Kasumi-1 (cell line): ENCODE results near the gene TMPRSS9.
"Not testable (repeated sequence)": the region's sequence is repeated elsewhere in the genome, so short reads cannot be mapped to it uniquely, and the experiment has no call there.

Experiments
- DNase-seq, 2 experiments: peaks; one replicate each; lab custom pipeline; 2025; lab: John Stamatoyannopoulos, UW

TMPRSS9 gene

GRCh38 chr19:2362046-2362969 lies 2.2 kb downstream of the TMPRSS9 start:
- no peak for DNase-seq

- no peak for DNase-seq
These were observed 2.9 kb downstream of the TMPRSS9 start for GRCh38 chr19:2362970-2363300.

GRCh38 chr19:2363419-2363818 lies 3.4 kb downstream of the TMPRSS9 start:
- DNase-seq = no peak

- no peak for DNase-seq
These were observed 5.3 kb downstream of the TMPRSS9 start for GRCh38 chr19:2365201-2365970.

GRCh38 chr19:2371656-2372055 lies 11.6 kb downstream of the TMPRSS9 start:
- DNase-seq = no peak

DNA sequence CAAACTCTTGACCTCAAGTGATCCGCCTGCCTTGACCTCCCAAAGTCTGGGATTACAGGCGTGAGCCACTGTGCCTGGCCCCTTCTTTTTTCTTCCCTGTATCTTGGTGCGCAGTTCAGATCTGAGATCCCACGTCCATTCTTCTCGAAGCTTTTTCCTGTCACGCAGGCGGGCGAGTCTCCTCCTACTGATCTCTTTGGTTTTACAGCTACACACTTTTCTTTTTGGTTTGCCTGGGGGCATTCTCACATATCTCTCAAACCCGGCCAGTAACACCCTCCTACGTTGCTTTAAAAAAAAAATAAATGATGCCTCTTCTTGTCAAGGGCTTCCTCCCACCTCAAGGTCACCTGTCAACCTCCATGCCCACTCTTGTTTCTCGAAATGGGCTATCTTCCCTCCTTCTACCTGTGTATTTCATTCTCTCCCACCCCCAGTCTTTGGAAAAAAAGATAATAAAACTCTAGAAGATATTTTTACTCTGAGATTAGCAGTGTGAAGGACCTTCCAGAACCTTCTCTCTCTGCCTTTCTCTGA lies 12.1 kb downstream of the TMPRSS9 start:
- no peak for DNase-seq

DNA sequence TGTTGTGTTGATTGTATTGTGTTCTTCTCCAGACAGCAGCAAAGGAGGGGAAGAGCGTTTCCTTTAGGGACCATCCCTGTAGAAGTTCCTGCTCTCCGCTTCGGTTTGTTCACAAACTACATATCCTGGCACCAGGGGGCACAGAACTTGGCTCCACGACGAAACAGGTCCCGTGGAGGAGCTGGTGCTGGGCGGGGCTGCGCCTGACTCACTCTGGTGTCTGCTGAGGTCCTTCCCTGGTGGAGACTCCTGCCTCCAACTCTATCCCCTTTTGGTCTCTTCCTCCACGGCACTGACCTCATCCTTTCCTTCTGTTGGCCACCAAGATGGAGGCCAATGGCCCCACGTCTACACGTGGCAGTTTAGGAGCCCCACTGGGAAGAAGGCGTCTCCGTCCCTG lies 14.7 kb downstream of the TMPRSS9 start:
- no peak for DNase-seq

GRCh38 chr19:2375353-2376121 lies 15.5 kb downstream of the TMPRSS9 start:
- DNase-seq = no peak

DNA sequence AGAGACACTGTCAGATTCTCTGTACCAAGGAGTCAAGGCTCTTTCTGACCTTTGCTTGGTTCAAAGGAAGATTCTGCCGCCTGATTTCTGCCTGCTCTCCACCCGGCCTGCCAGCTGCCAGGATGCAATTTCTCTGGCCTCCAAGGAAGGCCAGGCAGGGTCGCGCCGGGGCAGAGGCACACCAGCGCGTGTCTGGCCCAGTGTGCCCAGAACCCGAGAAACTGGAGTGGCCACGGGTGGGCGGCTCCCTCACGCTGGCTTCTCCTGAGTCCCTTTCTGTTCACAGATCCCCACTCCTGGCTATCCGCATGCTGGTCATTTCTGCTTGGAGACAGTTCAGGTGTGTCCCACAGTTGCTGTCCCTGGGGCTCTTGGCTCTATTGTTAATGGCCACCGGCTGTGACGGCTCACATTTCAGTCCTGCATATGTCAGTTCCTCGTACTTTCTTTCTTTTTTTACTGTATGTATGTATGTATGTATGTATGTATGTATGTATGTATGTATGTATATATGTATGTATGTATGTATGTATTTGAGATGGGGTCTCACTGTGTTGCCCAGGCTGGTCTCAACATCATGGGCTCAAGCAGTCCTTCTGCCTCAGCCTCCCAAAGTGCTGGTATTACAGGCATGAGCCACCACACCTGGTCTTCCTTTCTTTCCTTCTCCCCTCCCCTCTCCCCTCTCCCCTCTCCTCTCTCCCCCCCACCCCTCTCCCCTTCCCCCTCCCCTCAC lies 16.9 kb downstream of the TMPRSS9 start:
- no peak for DNase-seq

DNA sequence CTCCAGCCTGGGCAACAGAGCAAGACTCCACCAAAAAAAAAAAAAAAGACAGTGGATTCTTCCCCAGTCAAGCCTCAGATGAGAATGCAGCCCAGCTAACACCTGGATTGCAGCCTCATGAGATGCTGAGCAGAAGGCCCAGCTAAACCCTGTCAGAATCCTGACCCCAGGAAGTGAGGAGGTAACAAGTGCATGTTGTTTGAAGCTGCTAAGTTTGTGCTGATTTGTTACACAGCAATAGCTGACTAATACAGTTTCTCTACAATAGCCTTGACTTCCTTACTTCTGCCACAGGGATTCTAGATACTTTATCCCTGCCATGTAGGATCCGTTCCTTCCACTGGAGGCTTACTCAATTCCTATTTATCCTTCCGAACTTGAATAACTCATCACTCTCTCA lies 20.5 kb downstream of the TMPRSS9 start:
- no peak for DNase-seq

GRCh38 chr19:2381148-2381820 lies 21.2 kb downstream of the TMPRSS9 start:
- no peak for DNase-seq

DNA sequence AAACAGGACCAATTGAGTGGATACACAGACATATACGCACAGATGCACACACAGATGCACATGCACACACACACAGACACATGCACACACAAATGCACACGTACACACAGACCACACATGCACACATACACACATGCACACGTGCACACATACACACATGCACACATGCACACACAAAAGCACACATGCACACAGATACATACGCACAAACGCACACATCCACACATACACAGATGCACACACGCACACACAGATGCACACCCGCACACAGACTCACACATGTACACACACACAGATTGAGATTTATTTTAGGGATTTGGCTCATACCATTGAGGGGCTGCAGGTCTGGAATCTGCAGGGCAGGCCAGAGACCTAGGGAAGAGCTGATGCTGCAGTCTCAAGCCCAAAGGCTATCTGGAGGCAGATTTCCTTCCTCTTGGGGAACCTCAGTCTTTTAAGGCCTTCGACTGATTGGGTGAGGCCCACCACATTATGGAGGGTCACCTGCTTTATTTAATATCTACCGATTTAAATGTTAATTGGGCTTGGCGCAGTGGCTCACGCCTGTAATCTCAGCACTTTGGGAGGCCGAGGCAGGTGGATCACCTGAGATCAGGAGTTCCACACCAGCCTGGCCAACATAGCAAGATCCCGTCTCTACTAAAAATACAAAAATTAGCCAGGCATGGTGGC lies 22.6 kb downstream of the TMPRSS9 start:
- DNase-seq = no peak

DNA sequence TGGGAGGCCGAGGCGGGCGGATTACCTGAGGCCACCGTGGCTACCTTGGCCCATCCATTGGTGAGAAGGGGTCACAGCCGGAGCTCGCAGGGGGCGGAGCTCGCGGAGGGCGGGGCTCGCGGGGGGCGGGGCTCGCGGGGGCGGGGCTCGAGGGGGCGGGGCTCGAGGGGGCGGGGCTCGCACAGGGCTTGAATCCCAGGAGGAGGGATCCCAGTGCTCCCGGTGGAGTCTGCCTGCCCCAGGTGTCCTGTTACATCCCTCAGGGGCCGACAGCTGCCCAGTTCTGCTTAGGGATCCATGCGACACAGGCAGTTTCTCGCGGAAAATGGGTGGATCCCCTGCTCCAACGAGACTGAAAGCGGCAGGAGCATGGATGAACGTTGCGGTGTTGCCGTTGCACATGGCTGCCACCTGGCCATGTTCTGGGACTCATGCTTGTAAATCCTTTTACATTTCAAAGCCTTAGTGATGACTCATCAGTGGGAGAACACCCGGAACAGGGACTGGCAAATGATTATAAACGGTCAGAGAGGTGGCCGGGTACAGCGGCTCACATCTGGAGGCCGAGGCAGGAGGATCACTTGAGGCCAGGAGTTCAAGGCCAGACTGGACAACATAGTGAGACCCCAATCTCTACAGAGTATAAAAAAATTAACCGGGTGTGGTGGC lies 25.1 kb downstream of the TMPRSS9 start:
- DNase-seq = peak; percentile 24

DNA sequence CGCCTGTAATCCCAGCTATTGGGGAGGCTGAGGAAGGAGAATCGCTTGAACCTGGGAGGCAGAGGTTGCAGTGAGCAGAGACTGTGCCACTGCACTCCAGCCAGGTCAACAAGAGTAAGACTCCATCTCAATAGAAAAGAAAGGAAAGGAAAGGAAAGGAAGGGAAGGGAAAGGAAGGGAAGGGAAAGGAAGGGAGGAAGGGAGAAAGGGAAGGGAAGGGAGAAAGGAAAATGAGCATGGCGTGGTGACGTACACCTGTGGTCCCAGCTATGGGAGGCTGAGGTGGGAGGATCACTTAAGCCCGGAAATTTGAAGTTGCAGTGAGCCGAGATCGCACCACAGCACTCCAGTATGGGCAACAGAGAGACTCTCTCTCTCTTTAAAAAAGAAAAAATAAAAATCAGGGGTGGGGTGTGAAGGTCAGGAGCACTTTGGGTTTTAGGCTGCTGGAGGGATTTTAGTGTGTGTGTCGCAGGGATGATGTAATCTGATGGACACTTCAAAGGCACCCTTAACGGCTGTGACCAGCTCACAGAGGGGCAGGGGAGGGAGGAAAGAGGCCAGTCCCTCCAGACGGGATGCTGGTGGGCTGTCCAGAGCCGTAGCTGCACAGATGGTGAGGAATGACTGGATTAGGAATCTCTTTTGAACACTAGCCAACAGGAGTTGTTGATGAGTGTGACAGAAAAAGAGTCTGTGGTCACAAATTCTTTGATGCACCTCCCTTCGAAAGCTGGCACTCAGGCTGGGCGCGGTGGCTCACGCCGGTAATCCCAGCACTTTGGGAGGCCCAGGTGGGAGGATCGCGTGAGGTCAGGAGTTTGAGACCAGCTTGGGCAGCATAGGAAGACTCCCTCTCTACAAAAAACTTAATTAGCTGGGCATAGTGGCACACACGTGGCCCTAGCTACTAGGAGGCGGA lies 27.6 kb downstream of the TMPRSS9 start:
- no peak for DNase-seq

DNA sequence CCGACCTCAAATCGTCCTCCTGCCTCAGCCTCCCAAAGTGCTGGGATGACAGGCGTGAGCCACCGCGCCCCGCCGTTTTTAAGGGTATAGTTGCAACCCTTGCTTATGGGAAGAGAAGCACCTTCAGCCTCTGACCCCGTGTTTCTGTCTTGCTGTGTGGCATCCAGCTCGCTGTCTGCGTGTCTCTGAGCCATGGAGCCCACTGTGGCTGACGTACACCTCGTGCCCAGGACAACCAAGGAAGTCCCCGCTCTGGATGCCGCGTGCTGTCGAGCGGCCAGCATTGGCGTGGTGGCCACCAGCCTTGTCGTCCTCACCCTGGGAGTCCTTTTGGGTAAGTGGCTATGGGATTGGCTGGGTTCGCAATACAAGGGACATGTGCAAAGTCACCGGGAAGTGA lies 29.5 kb downstream of the TMPRSS9 start:
- DNase-seq = no peak

DNA sequence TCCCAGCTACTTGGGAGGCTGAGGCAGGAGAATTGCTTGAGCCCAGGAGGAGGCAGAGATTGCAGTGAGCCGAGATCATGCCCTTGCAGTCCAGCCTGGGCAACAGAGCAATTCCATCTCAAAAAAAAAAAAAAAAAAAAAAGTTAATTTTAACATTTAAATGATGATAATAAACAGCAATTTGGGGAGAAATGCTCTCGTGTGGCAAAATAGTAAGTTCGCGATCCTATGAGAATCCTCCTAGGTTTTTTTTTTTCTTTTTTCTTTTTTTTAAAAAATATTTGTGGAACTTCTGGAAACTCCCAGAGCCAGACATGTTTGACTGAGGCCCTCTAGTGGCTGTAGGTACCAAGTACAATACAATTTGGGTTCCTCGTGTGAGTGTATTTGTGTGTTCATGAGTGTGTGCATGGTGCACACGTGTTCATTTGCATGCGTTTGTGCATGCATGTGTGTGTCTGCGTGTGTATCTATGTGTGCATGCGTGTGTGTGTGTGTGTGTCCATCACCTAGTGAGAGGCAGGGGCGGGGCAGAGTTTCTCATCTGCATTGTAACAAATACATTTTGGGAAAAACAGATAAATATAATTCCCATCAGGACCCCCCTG lies 31.2 kb downstream of the TMPRSS9 start:
- peak; percentile 73 to 76 for DNase-seq

DNA sequence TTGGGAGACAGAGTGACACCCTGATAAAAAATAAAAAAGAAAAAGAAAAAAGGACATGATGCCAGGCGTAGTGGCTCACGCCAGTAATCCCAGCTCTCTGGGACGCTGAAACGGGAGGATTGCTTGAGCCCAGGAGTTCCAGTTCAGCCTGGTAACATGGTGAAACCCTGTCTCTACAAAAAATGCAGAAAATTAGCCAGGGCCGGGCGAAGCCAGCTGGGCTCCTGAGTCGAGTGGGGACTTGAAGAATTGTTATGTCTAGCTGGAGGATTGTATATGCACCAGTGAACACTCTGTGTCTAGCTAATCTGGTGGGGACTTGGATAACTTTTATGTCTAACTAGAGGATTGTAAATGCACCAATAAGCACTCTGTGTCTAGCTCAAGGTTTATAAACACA lies 32.3 kb downstream of the TMPRSS9 start:
- DNase-seq = no peak

DNA sequence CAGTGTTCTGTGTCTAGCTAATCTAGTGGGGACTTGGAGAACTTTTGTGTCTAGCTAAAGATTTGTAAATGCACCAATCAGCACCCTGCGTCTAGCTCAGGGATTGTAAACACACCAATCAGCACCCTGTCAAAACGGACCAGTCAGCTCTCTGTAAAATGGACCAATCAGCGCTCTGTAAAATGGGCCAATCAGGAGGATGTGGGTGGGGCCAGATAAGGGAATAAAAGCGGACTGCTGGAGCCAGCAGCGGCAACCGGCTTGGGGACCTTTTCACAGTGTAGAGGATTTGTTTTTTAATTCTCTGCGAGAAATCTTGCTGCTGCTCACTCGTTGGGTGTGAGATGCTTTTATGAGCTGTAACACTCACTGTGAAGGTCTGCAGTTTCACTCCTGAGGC lies 32.8 kb downstream of the TMPRSS9 start:
- not testable (repeated sequence) for DNase-seq
